ENCODE results near the gene GAB1. TPM values are rescaled to one million over a fixed set of nuclear protein-coding genes. Genes with fewer than 3 reads are reported as not detected.

Gene GAB1
- total and polyA plus RNA-seq, 4 donors: 2.4 to 31.3 (median 6.9) TPM

DNA sequence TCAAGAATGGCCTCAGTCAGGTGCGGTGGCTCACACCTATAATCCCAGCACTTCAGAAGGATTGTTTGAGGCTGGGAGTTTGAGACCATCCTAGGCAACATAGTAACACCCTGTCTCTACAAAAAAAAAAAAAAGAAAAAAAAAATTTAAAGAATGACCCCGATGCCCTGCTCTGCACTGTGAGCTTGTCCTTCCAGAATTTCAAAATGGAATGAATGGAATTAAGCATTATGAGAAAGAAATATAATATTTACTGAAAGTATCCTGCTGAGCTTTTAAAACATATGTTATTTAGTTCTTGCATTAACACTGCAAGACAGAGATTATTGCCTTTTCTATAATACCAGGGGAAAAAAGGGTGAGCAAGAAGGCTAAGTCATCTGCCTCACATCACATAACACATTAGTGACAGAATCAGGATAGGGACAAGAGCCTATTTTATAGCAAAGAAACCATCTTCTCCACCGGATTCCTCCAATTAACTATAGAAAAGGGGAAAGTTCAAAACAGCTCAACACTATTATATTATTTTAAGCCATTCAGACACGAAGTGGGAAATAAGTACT lies 41.9 kb upstream of the GAB1 start:
- no peak overlapping the region for H3K27ac ChIP-seq (ENCODE audit: low read depth in 1 of 2, low read length in 2 of 2)
- H3K27me3 ChIP-seq (ENCODE audit: control insufficient read depth in 4 of 4, insufficient read depth in 4 of 4, low read length in 3 of 4): no peaks in the 10 kb centered on the region
- H3K9ac ChIP-seq (ENCODE audit: low read depth in 1 of 2, low read length in 2 of 2): no peak overlapping the region
- no peaks in the 10 kb centered on the region for H3K4me1 ChIP-seq (ENCODE audit: control insufficient read depth in 4 of 4, insufficient read depth in 4 of 4, low read length in 3 of 4)
- H3K4me3 ChIP-seq (ENCODE audit: low read depth in 1 of 3, low read length in 3 of 3): no peak overlapping the region
- DNase-seq (ENCODE audit: low spot score): no peak
- H3K36me3 ChIP-seq (ENCODE audit: control insufficient read depth in 4 of 4, insufficient read depth in 3 of 4, low read depth in 1 of 4, low read length in 3 of 4): no peaks in the 10 kb centered on the region
- TF ChIP-seq FOXA2 (IDR thresholded peaks at IDR 0.05): no peak
- no peak for TF ChIP-seq FOXA1 (IDR thresholded peaks at IDR 0.05)
- TF ChIP-seq, protein P1, sequence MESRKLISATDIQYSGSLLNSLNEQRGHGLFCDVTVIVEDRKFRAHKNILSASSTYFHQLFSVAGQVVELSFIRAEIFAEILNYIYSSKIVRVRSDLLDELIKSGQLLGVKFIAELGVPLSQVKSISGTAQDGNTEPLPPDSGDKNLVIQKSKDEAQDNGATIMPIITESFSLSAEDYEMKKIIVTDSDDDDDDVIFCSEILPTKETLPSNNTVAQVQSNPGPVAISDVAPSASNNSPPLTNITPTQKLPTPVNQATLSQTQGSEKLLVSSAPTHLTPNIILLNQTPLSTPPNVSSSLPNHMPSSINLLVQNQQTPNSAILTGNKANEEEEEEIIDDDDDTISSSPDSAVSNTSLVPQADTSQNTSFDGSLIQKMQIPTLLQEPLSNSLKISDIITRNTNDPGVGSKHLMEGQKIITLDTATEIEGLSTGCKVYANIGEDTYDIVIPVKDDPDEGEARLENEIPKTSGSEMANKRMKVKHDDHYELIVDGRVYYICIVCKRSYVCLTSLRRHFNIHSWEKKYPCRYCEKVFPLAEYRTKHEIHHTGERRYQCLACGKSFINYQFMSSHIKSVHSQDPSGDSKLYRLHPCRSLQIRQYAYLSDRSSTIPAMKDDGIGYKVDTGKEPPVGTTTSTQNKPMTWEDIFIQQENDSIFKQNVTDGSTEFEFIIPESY (IDR thresholded peaks at IDR 0.05): no peak
- TF ChIP-seq YY1 (IDR thresholded peaks at IDR 0.05): no peak
- no peaks in the 10 kb centered on the region for H3K9me3 ChIP-seq (ENCODE audit: control insufficient read depth in 4 of 4, low read length in 3 of 4)
- 78% methylated on average over 4 of the region's 4 CpGs for WGBS

DNA sequence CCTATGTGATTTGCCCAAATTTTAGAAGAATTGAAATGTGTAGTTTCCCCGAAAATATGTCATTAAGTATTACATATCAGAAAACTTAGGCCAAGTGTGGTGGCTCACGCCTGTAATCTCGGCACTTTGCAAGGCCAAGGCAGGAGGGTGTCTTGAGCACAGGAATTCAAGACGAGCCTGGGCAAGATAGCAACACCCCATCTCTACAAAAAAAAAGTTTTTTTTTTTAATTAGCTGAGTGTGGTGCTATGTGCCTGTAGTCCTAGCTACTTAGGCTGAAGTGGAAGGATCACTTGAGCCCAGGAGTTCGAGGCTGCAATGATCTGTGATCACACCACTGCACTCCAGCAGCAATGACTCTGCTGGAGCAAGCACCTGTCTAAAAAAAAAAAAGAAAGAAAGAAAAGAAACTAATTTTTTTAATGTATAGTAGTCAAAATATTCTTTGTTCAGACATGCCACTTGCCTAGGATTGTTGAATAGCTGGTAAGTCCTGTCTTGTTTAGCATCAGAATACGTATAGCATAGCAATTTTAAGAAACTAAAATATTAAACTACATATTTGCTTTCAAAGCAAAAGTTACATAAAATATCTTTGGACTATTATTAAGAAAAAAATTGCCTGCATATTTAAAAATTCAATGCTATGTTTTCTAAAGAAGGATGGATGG lies 40.1 kb upstream of the GAB1 start:
- 77% methylated on average over 6 of the region's 6 CpGs for WGBS
- Histone ChIP-seq H3K27me3 (ENCODE audit: control insufficient read depth in 4 of 4, insufficient read depth in 4 of 4, low read length in 3 of 4) (no peaks in the 10 kb centered on the region), H3K4me1 (ENCODE audit: control insufficient read depth in 4 of 4, insufficient read depth in 4 of 4, low read length in 3 of 4) (no peaks in the 10 kb centered on the region), H3K4me3 (ENCODE audit: low read depth in 1 of 3, low read length in 3 of 3) (no peak overlapping the region), H3K36me3 (ENCODE audit: control insufficient read depth in 4 of 4, insufficient read depth in 3 of 4, low read depth in 1 of 4, low read length in 3 of 4) (no peaks in the 10 kb centered on the region), H3K9ac (ENCODE audit: low read depth in 1 of 2, low read length in 2 of 2) (no peak overlapping the region), H3K27ac (ENCODE audit: low read depth in 1 of 2, low read length in 2 of 2) (no peak overlapping the region), H3K9me3 (ENCODE audit: control insufficient read depth in 4 of 4, low read length in 3 of 4) (no peaks in the 10 kb centered on the region)
- TF ChIP-seq, protein P1 (IDR thresholded peaks at IDR 0.05): no peak
- TF ChIP-seq EGR1 (IDR thresholded peaks at IDR 0.05; ENCODE audit: low read depth in 2 of 2): no peak
- no peak for TF ChIP-seq RAD21 (IDR thresholded peaks at IDR 0.05)
- TF ChIP-seq HNF4A (conservative IDR thresholded peaks at IDR 0.05): no peak
- TF ChIP-seq, protein P2, sequence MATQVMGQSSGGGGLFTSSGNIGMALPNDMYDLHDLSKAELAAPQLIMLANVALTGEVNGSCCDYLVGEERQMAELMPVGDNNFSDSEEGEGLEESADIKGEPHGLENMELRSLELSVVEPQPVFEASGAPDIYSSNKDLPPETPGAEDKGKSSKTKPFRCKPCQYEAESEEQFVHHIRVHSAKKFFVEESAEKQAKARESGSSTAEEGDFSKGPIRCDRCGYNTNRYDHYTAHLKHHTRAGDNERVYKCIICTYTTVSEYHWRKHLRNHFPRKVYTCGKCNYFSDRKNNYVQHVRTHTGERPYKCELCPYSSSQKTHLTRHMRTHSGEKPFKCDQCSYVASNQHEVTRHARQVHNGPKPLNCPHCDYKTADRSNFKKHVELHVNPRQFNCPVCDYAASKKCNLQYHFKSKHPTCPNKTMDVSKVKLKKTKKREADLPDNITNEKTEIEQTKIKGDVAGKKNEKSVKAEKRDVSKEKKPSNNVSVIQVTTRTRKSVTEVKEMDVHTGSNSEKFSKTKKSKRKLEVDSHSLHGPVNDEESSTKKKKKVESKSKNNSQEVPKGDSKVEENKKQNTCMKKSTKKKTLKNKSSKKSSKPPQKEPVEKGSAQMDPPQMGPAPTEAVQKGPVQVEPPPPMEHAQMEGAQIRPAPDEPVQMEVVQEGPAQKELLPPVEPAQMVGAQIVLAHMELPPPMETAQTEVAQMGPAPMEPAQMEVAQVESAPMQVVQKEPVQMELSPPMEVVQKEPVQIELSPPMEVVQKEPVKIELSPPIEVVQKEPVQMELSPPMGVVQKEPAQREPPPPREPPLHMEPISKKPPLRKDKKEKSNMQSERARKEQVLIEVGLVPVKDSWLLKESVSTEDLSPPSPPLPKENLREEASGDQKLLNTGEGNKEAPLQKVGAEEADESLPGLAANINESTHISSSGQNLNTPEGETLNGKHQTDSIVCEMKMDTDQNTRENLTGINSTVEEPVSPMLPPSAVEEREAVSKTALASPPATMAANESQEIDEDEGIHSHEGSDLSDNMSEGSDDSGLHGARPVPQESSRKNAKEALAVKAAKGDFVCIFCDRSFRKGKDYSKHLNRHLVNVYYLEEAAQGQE (IDR thresholded peaks at IDR 0.05): no peak
- no peak for TF ChIP-seq SP1 (IDR thresholded peaks at IDR 0.05)
- no peak for TF ChIP-seq YY1 (IDR thresholded peaks at IDR 0.05)
- TF ChIP-seq FOXA1 (IDR thresholded peaks at IDR 0.05): no peak
- TF ChIP-seq, protein P3, sequence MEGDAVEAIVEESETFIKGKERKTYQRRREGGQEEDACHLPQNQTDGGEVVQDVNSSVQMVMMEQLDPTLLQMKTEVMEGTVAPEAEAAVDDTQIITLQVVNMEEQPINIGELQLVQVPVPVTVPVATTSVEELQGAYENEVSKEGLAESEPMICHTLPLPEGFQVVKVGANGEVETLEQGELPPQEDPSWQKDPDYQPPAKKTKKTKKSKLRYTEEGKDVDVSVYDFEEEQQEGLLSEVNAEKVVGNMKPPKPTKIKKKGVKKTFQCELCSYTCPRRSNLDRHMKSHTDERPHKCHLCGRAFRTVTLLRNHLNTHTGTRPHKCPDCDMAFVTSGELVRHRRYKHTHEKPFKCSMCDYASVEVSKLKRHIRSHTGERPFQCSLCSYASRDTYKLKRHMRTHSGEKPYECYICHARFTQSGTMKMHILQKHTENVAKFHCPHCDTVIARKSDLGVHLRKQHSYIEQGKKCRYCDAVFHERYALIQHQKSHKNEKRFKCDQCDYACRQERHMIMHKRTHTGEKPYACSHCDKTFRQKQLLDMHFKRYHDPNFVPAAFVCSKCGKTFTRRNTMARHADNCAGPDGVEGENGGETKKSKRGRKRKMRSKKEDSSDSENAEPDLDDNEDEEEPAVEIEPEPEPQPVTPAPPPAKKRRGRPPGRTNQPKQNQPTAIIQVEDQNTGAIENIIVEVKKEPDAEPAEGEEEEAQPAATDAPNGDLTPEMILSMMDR (IDR thresholded peaks at IDR 0.05; ENCODE audit: low read depth, low read length, missing input control): no peak
- TF ChIP-seq, protein P4, sequence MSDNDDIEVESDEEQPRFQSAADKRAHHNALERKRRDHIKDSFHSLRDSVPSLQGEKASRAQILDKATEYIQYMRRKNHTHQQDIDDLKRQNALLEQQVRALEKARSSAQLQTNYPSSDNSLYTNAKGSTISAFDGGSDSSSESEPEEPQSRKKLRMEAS (IDR thresholded peaks at IDR 0.05): no peak
- TF ChIP-seq GABPA (IDR thresholded peaks at IDR 0.05 in 1 of 2, conservative IDR thresholded peaks at IDR 0.05 in 1 of 2): no peak
- TF ChIP-seq, protein P5, sequence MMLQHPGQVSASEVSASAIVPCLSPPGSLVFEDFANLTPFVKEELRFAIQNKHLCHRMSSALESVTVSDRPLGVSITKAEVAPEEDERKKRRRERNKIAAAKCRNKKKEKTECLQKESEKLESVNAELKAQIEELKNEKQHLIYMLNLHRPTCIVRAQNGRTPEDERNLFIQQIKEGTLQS (IDR thresholded peaks at IDR 0.05): no peak
- no peak for TF ChIP-seq HNF4G (IDR thresholded peaks at IDR 0.05)
- no peak for TF ChIP-seq JUND (IDR thresholded peaks at IDR 0.05)
- no peak for TF ChIP-seq RXRA (IDR thresholded peaks at IDR 0.05)
- no peak for TF ChIP-seq FOXA2 (IDR thresholded peaks at IDR 0.05)
- DNase-seq (ENCODE audit: low spot score): no peak

Measured in liver (tissue), 9 donors.